ENCODE data around the gene CAT.

- TF ChIP-seq CTCF (IDR thresholded peaks at IDR 0.05) (no peak), POLR2A (IDR thresholded peaks at IDR 0.05) (no peak)
These were observed 35.0 kb downstream of the CAT start for GRCh38 chr11:34473603-34474169.

Measured in thyroid gland (tissue), 4 donors.